ENCODE results near the gene ARX. TPM values are rescaled to one million over a fixed set of nuclear protein-coding genes. Genes with fewer than 3 reads are reported as not detected.

The ARX gene
- polyA plus RNA-seq, 1 experiment = not detected

DNA sequence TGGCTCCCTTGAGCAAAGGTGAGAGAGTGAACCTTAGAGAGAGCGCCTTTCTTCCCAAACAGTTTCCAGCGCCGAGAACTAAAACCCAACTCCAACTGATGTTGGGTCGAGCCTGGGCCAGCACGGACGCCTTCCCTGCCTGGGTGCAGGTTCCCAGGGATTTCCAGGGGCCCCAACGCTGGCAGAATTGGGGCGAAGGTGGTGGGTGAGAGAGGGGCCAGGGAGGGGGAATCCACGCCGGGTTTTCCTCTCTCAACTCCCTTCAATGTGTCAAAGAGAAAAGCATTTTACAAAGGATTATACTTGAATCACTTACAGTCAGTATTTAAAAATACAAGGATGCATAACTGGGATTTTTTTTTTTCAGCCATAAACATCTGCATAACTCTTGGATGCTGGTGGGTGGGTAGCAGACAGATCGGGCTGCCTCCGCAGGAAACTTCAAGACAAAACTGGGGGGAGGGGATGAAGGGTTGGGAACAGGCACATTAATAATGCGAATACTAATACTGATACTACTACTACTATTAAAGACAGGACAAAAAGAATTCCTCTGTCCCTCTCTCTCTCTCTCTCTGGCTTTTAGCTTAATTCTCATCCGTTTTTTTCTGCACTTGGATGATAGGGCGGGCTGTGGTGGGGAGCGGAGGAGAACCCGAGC, 1.3 kb upstream of the ARX start:
- Histone ChIP-seq H3K4me3 (ENCODE audit: low read depth, low read length) (no peak overlapping the region), H3K27me3 (ENCODE audit: control insufficient read depth, insufficient read depth, low read length) (peaks cover 40% of the 10 kb centered on the region), H3K36me3 (ENCODE audit: control insufficient read depth, insufficient read depth, low read length) (no peaks in the 10 kb centered on the region)
- DNase-seq (ENCODE audit: low read depth) = no peak
- TF ChIP-seq, protein P1, sequence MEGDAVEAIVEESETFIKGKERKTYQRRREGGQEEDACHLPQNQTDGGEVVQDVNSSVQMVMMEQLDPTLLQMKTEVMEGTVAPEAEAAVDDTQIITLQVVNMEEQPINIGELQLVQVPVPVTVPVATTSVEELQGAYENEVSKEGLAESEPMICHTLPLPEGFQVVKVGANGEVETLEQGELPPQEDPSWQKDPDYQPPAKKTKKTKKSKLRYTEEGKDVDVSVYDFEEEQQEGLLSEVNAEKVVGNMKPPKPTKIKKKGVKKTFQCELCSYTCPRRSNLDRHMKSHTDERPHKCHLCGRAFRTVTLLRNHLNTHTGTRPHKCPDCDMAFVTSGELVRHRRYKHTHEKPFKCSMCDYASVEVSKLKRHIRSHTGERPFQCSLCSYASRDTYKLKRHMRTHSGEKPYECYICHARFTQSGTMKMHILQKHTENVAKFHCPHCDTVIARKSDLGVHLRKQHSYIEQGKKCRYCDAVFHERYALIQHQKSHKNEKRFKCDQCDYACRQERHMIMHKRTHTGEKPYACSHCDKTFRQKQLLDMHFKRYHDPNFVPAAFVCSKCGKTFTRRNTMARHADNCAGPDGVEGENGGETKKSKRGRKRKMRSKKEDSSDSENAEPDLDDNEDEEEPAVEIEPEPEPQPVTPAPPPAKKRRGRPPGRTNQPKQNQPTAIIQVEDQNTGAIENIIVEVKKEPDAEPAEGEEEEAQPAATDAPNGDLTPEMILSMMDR (IDR thresholded peaks at IDR 0.05; ENCODE audit: insufficient read depth, low read depth, low read length) = no peak
- POLR2A ChIA-PET = no interaction called here
- CTCF ChIA-PET = no interaction called here

DNA sequence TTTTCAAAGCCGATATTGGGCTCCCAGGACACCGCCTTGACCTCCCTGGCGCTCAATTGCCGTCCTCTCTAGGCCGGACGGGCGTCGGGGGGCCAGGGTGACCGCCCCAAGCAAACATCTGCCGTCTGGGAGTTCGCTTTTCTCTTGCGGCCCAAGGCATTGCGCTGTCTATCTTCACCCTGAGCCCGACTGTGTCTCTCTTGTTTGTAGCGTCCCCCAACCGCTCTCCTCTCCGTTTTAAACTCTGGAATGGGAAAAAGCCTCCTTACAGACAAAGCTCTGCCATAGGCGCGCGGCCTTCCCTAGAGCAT, 551 bp upstream of the ARX start:
- no peak for DNase-seq (ENCODE audit: low read depth)
- Histone ChIP-seq H3K4me3 (ENCODE audit: low read depth, low read length) (no peak overlapping the region), H3K27me3 (ENCODE audit: control insufficient read depth, insufficient read depth, low read length) (peaks cover 42% of the 10 kb centered on the region), H3K36me3 (ENCODE audit: control insufficient read depth, insufficient read depth, low read length) (no peaks in the 10 kb centered on the region)
- TF ChIP-seq, protein P1 (IDR thresholded peaks at IDR 0.05; ENCODE audit: insufficient read depth, low read depth, low read length) = no peak
- ChIA-PET POLR2A (no interaction called here), CTCF (interaction anchor here (0.7 kb wide), 1 partner anchor 14 kb away, joined by 3 read pairs; no protein-coding TSS in a partner anchor)

DNA sequence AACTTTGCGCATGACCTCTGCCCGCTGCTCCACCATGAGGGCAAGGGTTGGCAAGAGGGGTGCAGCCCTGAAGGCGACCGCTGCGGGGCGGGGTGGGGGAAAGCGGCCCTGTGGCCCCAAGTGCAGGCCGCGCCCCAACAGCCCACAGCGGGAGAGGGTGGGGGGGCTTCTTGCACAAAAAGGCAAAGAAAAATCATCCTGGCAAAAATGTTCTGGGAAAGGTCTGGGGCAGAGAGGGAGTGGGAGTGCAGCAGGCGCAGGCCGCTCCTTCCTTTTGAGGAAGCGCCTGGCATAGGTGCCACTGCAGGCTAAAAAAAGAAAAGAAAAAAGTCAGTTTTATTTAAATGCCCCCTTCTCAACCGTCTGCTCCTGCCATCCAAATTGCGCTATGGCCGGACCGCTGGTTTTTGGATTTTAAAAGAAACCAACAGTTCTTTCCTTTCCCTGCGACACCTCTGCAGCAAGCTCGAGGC, 1.4 kb downstream of the ARX start:
- CTCF ChIA-PET = no interaction called here
- Histone ChIP-seq H3K36me3 (ENCODE audit: control insufficient read depth, insufficient read depth, low read length) (no peaks in the 10 kb centered on the region), H3K27me3 (ENCODE audit: control insufficient read depth, insufficient read depth, low read length) (peaks cover 32% of the 10 kb centered on the region), H3K4me3 (ENCODE audit: low read depth, low read length) (no peak overlapping the region)
- POLR2A ChIA-PET = interaction anchor here (0.6 kb wide), 1 partner anchor 9 kb away, joined by 3 read pairs; no protein-coding TSS in a partner anchor
- TF ChIP-seq, protein P1 (IDR thresholded peaks at IDR 0.05; ENCODE audit: insufficient read depth, low read depth, low read length) = no peak
- no peak for DNase-seq (ENCODE audit: low read depth)

DNA sequence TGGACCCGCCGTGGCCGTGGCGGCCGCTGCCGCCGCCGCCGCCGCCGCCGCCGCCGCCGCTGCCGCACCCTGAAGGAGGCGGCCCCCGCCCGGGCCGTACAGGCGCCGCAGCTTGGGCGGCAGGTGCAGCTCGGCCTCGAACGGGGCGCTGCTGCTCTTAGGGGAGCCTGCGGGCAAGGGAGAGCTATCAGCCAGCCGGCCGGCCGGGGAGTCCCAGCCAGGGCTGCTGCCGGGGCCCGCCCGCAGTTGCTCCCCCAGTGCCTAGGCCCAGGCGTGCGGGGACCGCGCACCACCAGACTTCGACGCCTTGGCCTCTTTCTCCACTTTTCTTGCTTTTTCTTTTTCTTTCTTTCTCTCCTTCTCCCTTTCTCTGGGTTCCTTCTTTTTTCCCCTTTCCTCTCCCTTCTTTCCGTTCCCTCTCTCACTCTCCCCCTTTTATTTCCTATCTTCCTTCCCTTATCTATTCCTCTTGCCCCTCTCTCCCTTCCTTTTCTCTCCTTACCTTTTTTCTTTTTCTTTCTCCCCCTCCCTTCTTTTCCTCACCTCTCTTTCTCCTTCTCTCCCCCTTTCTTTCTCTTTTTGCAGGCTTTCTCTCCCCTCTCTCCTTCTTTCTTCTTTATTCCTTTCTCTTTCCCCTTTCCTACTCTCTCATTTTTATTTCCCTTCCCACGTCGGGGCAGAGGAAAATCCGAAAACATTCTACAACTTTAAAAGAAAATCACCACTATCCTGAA, 2.0 kb downstream of the ARX start:
- no peak for DNase-seq (ENCODE audit: low read depth)
- no peak overlapping the region for H3K4me3 ChIP-seq (ENCODE audit: low read depth, low read length)
- TF ChIP-seq, protein P1 (IDR thresholded peaks at IDR 0.05; ENCODE audit: insufficient read depth, low read depth, low read length) = no peak
- CTCF ChIA-PET = interaction anchor here (0.5 kb wide), 1 partner anchor 1046 kb away, joined by 5 read pairs; no protein-coding TSS in a partner anchor
- H3K36me3 ChIP-seq (ENCODE audit: control insufficient read depth, insufficient read depth, low read length) = no peaks in the 10 kb centered on the region
- POLR2A ChIA-PET = no interaction called here
- peaks cover 32% of the 10 kb centered on the region for H3K27me3 ChIP-seq (ENCODE audit: control insufficient read depth, insufficient read depth, low read length)

DNA sequence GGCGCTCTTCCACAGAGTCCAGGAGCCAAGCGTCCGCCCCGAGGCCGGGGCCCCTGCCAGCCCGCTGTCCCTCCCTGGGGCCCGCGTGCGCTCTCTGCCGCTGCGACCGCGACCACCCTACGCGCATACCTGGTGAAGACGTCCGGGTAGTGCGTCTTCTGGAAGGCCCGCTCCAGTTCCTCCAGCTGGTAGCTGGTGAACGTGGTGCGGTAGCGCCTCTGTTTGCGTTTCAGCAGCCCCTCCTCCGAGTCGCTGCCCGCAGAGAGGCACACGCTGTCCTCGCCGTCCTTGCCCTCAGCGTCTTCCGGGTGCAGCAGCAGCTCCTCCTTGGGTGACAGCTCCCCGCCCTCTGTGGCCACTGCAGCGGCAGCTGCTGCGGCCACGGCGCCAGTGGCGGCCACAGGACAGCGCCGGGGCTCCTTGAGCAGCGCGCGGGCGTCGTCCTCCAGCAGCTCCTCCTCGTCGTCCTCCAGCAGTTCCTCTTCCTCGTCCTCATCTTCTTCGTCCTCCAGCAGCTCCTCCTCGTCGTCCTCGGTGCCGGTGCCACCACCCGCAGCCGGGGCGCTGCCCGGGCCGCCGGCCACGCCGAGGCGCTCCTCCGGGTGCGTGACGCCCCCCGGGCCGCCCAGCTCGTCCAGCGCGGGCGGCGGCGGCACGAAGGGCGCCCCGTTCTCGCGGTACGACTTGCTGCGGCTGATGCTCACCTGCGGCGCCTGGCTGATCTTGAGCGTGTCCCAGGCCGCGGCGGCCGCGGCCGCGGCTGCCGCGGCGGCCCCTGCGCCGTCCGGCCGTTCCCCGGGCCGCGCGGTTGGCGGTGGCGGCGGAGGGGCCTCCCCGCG, 2.8 kb downstream of the ARX start:
- no peak overlapping the region for H3K4me3 ChIP-seq (ENCODE audit: low read depth, low read length)

More for the DNA sequence above, 2.8 kb downstream of the ARX start:
- ChIA-PET CTCF (interaction anchor here (0.5 to 0.6 kb wide), 2 partner anchors 178 to 1045 kb away, joined by 4 to 5 read pairs; no protein-coding TSS in a partner anchor), POLR2A (no interaction called here)
- TF ChIP-seq, protein P1 (IDR thresholded peaks at IDR 0.05; ENCODE audit: insufficient read depth, low read depth, low read length) = no peak
- DNase-seq (ENCODE audit: low read depth) = no peak
- Histone ChIP-seq H3K27me3 (ENCODE audit: control insufficient read depth, insufficient read depth, low read length) (peaks cover 36% of the 10 kb centered on the region), H3K36me3 (ENCODE audit: control insufficient read depth, insufficient read depth, low read length) (no peaks in the 10 kb centered on the region)
